Measurements from ENCODE around the gene PRR13.
"Not testable (repeated sequence)": the region's sequence is repeated elsewhere in the genome, so short reads cannot be mapped to it uniquely, and the experiment has no call there.

GRCh38 chr12:53481458-53481857 is 39.9 kb downstream of the PRR13 start:
- not testable (repeated sequence) for TF ChIP-seq CTCF, POLR2A (IDR thresholded peaks at IDR 0.05)

Measured in esophagus squamous epithelium (tissue), 4 donors.